ENCODE results near the gene DOHH. TPM values are rescaled to one million over a fixed set of nuclear protein-coding genes. Genes with fewer than 3 reads are reported as not detected.
"Not testable (repeated sequence)": the region's sequence is repeated elsewhere in the genome, so short reads cannot be mapped to it uniquely, and the experiment has no call there.

Gene DOHH
- total RNA-seq, 1 donor from 2014 or later: 11.8 TPM

DNA sequence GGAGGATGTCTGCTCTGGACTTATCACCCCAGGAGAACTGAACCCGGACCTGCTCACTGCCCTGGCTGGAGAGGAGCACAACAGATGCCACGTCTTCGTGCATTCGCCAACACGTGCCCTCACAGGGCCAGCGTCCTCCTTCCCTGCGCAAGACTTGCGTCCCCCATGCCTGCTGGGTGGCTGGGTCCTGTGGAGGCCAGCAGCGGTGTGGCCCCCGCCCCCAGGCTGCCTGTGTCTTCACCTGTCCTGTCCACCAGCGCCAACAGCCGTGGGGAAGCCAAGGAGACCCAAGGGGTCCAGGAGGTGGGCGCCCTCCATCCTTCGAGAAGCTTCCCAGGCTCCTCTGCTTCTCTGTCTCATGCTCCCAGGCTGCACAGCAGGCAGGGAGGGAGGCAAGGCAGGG lies 35.1 kb upstream of the DOHH start:
- DNase-seq (ENCODE audit: low spot score in 2 of 2) (no peak), FAIRE-seq (no peak)

DNA sequence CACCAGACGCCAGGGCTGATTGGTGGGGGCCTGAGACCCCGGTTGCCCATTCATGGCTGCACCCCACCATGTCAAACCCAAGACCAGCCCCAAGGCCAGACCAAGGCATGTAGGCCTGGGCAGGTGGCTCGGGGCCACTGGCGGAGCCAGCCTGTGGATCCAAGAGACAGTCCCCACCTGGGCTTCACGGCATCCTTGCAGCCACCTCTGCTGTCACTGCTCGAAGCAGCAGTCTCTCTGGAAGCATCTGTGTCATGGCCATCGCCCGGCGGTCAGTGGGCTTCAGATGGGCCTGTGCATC lies 34.7 kb upstream of the DOHH start:
- DNase-seq (ENCODE audit: low spot score in 2 of 2): no peak
- FAIRE-seq: no peak

DNA sequence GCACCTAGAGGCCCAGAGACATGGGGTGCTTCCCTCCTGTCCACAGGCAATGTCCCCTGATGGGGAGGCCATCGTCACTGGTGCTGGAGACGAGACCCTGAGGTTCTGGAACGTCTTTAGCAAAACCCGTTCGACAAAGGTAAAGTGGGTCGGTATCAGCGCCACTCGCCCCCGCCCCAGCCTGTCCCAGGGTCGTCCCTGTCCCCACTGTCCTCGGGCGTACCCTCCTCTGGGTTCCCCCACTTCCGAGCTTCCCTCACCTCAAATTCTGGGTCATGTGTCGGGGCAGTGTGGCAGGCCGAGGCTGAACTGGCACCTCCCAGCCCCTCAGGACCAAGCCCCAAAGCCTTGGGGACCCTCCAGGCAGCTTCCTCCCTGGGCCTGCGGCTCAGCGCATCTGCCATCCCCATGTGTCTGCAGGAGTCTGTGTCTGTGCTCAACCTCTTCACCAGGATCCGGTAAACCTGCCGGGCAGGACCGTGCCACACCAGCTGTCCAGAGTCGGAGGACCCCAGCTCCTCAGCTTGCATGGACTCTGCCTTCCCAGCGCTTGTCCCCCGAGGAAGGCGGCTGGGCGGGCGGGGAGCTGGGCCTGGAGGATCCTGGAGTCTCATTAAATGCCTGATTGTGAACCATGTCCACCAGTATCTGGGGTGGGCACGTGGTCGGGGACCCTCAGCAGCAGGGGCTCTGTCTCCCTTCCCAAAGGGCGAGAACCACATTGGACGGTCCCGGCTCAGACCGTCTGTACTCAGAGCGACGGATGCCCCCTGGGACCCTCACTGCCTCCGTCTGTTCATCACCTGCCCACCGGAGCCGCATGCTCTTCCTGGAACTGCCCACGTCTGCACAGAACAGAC lies 34.1 kb upstream of the DOHH start:
- DNase-seq (ENCODE audit: low spot score in 2 of 2) (no peak), FAIRE-seq (no peak)

DNA sequence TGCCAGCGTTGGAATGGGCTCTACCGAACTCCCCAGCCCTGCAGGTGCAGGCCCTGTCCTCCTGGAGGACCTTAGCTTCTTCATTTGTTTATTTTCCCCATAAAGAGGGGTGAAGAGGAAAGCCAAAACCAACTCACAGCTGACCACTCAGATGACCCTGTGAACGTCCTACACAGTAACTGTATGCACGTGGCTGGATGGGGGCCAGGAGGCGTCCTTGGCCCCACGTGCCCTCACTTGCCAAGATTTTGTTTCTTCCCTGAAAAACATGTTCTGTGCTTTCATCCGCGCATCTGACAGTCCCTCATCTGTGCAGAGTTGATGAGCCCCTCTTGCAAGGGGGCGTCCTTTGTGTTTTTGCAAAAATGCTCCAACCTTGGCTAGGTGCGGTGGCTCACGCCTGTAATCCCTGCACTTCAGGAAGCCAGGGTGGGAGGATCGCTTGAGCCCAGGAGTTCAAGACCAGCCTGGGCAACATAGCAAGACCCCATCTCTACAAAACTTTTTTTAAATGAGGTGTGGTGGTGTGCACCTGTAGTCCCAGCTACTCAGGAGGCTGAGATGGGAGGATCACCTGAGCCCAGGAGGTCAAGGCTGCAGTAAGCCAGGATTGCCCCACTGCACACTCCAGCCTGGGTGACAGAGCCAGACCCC lies 33.2 kb upstream of the DOHH start:
- no peak for FAIRE-seq

DNA sequence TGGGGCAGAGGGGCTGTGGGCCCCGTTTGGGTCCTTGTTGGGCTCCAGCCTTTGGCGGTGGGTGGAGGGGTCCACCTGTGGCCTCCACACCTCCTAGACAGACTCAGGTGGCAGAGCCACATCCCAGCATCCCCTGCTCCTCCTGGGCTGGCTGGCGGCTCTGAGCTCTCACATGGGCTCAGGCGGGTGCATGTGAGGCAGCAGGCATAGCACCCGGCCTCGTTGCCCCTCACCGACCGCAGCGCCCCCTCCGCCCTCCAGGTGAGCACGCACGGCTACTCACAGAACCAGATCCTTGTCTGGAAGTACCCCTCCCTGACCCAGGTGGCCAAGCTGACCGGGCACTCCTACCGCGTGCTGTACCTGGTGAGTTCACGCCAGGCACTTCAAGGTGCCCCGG lies 32.6 kb upstream of the DOHH start:
- FAIRE-seq: no peak

More for the DNA sequence above, 33.2 kb upstream of the DOHH start:
- DNase-seq (ENCODE audit: low spot score in 2 of 2): no peak

DNA sequence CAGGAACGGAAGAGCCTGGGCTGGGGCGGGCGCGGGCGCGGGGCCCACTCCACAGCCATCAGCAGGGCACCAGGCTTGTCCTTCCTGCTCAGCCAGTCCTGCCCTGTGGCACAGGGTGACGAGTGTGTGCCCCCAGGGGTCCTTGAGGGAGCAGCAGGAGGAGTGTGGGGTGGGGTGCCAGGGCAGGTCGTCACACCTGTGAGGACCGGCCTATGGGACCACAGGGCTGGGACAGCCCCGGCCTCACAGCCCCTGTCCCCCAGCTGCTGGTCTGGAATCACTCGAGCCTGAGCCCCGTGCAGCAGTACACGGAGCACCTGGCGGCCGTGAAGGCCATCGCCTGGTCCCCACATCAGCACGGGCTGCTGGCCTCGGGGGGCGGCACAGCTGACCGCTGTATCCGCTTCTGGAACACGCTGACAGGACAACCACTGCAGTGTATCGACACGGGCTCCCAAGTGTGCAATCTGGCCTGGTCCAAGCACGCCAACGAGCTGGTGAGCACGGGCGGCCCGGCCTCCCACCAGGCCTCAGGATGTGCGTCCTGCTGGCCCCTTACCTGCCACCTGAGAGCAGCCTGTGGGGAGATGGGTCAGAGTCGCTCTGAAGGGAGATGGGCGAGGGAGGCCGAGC lies 31.8 kb upstream of the DOHH start:
- FAIRE-seq (no peak), DNase-seq (ENCODE audit: low spot score in 2 of 2) (no peak)

More for the DNA sequence above, 32.6 kb upstream of the DOHH start:
- no peak for DNase-seq (ENCODE audit: low spot score in 2 of 2)

DNA sequence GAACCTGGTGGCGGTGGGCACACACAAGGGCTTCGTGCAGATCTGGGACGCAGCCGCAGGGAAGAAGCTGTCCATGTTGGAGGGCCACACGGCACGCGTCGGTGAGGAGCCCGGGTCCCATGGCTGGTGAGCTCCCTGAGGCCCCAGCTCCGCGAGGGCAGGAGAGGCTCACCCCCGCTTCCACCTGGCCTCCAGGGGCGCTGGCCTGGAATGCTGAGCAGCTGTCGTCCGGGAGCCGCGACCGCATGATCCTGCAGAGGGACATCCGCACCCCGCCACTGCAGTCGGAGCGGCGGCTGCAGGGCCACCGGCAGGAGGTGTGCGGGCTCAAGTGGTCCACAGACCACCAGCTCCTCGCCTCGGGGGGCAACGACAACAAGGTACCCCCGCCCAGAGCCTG lies 31.2 kb upstream of the DOHH start:
- DNase-seq (ENCODE audit: low spot score in 2 of 2) (no peak), FAIRE-seq (no peak)

DNA sequence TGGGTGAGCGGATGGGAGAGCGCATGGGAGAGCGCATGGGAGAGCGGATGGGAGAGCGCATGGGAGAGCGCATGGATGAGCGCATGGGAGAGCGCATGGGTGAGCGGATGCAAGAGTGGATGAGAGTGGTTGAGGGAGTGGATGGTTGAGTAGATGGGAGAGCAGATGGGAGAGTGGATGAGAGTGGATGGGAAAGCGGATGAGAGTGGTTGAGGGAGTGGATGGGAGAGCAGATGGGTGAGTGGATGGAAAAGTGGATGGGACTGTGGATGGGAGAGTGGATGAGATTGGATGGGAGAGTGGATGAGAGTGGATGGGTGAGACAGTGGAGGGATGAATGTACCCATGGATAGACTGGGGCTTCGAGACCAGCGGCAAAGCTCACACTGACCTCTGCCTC lies 29.9 kb upstream of the DOHH start:
- FAIRE-seq (no peak), DNase-seq (ENCODE audit: low spot score in 2 of 2) (no peak)

DNA sequence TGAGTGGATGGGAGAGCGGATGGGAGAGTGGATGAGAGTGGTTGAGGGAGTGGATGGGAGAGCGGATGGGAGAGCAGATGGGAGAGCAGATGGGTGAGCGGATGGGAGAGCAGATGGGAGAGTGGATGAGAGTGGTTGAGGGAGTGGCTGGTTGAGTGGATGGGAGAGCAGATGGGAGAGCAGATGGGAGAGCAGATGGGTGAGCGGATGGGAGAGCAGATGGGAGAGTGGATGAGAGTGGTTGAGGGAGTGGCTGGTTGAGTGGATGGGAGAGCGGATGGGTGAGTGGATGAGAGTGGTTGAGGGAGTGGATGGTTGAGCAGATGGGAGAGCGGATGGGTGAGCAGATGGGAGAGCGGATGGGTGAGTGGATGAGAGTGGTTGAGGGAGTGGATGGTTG lies 28.8 kb upstream of the DOHH start:
- not testable (repeated sequence) for DNase-seq (ENCODE audit: low spot score in 2 of 2); FAIRE-seq

DNA sequence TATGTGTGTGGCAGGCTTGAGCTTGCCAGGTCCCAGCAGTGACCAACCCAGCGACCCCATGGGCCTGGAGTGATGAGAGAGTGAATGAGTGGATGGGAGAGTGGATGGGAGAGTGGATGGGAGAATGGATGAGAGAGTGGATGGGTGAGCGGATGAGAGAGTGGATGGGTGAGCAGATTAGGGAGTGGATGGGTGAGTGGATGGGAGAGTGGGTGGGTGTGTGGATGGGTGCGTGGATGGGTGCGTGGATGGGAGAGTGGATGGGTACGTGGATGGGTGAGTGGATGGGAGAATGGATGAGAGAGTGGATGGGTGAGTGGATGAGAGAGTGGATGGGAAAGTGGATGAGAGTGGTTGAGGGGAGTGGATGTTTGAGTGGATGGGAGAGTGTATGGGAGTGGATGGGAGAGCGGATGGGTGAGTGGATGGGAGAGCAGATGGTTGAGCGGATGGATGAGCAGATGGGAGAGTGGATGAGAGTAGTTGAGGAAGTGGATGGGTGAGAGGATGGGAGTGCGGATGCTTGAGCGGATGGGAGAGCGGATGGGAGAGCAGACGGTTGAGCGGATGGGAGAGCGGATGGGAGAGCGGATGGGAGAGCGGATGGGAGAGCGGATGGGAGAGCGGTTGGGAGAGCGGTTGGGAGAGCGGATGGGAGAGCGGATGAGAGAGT lies 28.2 kb upstream of the DOHH start:
- no peak for DNase-seq (ENCODE audit: low spot score in 2 of 2)
- FAIRE-seq: no peak

DNA sequence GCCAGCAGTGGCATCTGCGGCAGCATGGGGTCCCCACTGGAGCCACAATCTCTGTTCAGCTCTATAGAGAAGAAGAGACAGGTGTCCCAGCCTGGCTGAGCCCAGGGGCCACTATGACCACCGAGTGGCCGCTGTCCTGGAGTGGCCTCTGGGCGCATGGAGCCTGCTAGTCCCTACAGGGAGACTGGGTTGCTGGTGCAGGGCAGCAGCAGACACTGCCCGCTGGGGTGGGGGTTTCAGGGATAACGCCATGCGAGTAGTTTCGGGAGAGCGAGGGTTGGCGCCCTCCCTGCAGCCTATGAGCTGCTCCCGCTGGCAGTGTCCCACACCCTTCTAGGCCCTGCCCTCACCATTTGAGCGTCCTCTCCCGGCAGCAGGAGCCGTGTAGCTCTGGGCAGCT lies 27.6 kb upstream of the DOHH start:
- FAIRE-seq (no peak), DNase-seq (ENCODE audit: low spot score in 2 of 2) (no peak)

DNA sequence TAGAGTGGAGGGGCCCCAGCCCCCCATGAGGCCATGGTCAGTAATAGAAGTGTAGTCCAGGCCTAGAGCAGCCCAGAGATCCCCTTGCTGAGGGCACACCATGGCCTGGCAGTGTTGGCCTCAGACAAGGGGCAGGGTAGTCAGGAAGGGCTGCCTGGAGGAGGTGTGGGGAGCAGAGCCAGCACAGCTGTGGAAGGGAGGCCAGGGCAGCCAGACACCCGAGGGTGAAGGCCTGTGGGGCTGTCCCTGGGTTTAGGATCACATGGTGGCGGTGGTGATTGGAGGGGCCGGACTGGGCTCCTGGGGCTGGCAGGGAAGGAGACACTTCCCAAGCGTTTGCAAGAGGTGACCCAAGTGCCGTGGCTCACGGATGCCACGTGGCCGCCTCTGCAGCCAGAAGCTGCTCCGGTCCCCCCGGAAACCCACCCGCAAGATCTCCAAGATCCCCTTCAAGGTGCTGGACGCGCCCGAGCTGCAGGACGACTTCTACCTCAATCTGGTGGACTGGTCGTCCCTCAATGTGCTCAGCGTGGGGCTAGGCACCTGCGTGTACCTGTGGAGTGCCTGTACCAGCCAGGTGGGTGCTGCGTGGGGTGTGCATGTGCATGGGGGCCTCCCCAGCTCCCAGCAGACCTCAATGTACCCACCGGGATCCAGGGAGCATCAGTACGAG lies 26.9 kb upstream of the DOHH start:
- DNase-seq (ENCODE audit: low spot score in 2 of 2) (no peak), FAIRE-seq (no peak)

DNA sequence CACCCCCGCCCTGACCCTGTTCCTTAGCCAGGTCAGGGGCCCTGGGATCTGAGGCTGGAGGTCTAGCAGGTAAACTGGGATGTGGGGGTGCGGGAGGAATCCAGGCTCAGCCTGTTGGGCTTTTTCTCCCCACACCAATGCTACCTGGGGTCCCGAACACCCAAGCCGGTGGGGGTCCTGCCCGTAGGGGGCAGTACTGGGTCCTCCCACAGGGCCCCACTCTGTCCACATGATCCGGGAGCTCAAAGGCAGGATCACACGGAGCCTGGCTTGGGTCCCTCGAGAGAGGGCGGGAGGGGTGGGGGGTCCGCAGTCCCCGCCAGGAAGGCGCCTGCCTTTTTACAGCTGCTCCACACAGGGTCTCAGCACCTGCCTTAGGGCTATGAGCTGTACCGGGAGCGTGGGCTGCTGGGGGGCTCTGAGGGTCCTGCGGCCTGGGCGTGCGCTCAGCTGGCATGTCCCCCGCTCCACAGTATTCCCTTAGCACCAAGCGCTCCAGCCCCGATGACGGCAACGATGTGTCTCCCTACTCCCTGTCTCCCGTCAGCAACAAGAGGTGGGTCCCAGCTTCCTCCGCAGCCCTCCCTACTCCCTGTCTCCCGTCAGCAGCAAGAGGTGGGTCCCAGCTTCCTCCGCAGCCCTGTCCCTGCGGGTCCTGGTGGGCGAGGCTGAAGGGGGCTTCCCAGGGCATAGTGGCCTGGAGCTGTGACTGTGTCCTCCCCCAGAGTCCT lies 26.2 kb upstream of the DOHH start:
- FAIRE-seq (no peak), DNase-seq (ENCODE audit: low spot score in 2 of 2) (no peak)

DNA sequence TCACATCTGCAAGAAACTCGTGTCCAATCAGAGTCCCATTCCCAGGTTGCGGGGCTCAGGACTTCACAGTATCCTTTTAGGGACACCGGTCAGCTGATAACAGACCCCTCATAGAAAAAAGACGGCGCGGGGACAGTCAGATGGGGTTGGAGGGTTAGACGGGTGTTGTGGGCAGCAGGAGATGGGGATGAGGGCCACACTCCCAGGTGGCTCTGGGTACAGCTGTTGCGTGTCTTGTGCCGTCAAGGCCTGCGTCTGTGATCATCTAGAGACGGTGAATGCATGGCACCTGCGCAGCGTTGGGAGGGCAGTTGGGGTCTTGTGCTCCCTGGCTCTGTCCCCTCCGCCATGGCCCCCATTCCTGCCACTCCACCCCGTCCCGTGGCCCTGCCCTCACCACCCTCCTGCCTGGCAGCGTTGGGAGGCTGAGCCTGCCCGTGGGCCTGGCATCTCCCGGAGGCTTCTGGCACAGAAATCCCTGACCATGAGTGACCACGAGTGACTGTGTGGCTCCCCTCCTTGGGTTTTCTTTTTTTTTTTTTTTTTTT lies 24.5 kb upstream of the DOHH start:
- DNase-seq (ENCODE audit: low spot score in 2 of 2): no peak
- FAIRE-seq: no peak

DNA sequence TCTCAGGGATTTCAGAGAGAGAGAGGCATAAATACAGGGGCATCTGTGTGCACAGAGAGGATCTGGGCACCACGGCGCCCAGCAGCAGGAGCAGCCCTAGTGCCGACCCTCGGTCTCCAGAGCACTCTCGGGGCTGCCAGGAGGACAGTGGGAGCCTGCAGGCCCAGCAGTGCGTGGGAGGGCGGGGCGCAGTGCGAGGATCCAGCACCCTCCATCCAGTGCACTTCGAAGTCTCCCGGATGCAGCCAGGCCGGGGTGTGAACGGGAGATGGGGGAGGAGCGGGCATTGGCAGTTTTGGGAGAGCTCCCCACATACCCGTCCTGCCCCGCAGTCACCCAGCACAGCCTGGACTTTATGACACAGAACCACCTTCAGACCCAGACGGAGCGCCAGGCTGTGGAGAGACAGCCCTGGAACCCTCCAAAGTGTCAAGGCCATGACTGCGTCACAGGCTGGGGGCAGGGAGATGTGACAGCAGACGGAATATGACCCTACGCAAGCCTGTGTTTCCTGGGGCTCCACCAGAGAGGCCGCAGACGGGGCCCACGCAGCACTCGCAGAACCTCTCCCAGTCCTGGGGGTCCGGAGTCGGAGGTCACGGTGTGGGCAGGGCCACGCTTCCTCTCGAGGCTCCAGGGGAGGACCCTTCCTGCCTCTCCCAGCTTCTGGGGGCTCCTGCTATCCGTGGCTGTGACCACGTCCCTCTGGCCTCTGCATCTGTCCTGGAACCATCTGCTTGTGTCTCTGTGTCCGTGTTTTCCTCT lies 23.8 kb upstream of the DOHH start:
- DNase-seq (ENCODE audit: low spot score in 2 of 2) (no peak), FAIRE-seq (no peak)

DNA sequence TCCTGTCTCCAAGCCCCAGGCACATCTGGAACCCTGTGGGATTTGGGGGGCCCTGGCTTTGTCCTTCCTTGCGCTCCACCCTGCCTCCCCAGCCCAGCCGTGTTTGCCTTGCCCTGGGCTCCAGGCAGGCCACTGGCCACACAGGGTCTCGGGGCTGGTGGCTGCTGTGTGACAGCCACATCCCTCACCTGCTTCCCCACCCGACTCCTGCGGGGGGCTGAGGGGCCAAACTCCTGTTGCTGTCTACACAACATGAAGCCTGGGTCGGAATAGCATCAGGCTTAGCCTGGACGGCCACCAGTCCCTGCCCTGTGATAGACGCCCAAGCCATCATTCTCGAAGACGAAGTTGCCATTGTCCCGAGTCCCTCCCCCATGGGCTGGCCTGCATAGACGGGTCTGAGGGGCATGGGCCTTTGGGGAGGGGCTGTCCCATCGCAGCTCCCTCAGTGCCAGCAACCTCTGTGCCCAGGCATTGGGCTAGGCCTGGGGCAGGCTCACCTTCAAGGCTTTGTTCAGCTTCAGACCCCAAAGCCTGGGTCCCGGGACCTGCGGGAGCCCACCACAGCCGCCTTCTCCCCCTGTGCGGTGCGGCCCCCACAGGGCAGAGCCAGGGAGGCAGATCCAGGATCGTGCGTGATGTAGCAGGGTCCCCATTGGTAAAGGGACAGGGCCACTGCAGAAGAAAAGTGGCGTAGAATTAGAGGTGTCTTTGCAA lies 23.0 kb upstream of the DOHH start:
- DNase-seq (ENCODE audit: low spot score in 2 of 2) (no peak), FAIRE-seq (no peak)

DNA sequence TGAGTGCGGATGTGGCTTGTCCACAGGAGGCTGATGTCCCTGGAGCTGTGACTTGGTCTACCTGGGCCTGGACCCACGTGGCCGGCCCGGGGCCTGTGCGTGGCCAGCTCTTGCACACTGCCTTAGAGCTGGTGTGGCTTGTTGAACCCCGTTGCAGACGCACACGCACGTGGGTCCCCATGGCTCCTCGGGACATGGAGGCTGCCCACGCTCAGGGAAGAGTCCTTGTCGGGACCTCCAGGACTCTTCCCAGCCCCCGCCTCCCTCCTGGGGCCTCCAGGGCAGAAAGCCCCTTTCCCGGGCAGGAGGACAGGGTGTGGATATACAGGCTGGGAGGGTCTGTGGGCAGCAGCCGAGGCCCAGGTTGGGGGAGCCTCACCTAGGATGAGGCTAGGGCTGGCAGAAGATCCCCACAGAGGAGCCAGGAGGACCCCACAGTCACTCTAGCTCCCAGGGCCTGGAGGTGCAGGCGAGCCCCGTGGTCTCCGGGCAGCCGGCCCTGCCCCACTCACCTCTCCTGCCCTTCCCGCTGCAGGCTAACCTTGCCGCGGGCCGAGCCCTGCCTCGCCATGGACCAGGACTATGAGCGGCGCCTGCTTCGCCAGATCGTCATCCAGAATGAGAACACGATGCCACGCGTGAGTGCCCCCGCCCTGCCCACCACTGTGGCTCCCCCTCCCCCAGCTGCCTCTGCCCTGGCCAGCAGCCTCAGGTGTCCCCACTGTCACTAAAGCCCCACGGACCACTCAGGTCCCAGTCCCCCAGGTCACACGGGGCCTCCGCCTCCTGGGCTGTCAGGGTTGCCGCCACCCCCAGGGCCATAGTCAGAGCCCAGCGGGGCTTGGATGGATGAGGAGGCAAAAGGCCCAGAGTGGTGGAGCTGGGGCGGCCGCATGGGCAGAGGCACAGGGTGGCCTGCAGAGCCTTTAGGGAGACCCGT lies 22.2 kb upstream of the DOHH start:
- no peak for FAIRE-seq
- DNase-seq (ENCODE audit: low spot score in 2 of 2): no peak
